GM12874 (cell line): ENCODE measurements around the gene PNMT.

ENCODE experiments used
- TF ChIP-seq, protein P1 (sequence below): IDR thresholded peaks from 2 replicates; pipeline ENCODE4 v1.5.1; 2011; ENCODE audit warnings: low read depth, mild to moderate bottlenecking, control low read depth, low read length, moderate library complexity; ENCODE audit not compliant: insufficient read depth

The PNMT gene

DNA sequence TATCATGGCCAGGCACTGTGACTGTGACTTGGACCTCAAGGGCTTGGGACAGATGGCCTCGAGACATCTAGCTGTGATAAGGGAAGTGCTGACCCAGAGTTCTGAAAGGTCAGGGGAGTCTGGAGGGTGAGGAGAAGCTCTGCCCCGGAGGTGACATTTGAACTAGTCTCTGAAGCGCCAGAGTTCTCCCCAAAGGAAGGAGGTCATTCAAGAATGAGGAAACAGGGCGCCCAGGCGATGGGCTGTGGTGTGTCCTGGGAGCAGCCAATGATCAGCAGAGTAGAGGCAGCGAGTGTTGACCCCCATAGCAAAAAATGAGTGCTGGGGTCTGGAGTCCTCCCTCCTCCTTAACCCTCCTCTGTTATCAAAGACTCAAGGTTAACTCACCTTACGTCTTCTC lies 26.4 kb upstream of the PNMT start:
- TF ChIP-seq, protein P1, sequence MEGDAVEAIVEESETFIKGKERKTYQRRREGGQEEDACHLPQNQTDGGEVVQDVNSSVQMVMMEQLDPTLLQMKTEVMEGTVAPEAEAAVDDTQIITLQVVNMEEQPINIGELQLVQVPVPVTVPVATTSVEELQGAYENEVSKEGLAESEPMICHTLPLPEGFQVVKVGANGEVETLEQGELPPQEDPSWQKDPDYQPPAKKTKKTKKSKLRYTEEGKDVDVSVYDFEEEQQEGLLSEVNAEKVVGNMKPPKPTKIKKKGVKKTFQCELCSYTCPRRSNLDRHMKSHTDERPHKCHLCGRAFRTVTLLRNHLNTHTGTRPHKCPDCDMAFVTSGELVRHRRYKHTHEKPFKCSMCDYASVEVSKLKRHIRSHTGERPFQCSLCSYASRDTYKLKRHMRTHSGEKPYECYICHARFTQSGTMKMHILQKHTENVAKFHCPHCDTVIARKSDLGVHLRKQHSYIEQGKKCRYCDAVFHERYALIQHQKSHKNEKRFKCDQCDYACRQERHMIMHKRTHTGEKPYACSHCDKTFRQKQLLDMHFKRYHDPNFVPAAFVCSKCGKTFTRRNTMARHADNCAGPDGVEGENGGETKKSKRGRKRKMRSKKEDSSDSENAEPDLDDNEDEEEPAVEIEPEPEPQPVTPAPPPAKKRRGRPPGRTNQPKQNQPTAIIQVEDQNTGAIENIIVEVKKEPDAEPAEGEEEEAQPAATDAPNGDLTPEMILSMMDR = no peak

DNA sequence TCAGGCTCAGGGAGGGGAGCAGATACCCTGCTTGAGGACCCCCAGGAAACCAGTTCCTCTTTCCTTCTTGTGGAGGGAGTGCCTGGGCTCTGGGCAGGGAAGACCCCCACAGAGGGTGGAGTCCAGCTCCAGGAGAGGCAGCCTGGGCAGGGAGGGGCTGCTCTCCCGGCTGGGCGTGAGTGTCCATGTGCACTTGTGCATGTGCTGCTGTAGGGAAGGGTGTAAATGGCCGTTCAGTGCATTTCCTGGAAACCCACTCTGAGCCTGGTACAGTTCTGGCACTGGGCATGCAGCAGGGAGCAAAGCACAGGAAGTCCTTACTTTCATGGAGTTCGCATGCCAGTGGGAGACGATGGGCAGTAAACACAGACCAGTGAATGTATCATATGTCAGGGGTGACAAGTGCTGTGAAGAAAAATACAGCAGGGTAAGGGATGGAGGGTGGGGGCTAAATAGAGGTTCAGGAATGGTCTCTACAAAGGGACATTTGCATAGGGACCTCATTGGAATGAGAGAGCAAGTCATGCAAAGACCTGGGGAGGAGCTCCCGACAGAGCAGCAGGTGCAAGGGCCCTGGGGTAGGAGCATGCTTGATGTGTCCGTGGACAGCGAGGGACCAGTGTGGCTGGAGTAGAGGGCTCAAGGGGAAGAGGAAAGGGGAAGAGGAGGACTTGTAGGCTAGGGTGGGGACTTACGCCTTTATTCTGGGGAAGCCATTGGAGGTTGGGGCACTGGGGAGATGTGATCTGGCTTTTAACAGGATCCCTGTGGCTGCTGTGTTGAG lies 25.8 kb upstream of the PNMT start:
- TF ChIP-seq, protein P1 = no peak

GRCh38 chr17:39643271-39643670 lies 25.0 kb upstream of the PNMT start:
- TF ChIP-seq, protein P1 = no peak

GRCh38 chr17:39647256-39647655 lies 21.0 kb upstream of the PNMT start:
- TF ChIP-seq, protein P1 = no peak

- TF ChIP-seq, protein P1 = no peak
Observed at GRCh38 chr17:39648616-39649366, 19.5 kb upstream of the PNMT start.

DNA sequence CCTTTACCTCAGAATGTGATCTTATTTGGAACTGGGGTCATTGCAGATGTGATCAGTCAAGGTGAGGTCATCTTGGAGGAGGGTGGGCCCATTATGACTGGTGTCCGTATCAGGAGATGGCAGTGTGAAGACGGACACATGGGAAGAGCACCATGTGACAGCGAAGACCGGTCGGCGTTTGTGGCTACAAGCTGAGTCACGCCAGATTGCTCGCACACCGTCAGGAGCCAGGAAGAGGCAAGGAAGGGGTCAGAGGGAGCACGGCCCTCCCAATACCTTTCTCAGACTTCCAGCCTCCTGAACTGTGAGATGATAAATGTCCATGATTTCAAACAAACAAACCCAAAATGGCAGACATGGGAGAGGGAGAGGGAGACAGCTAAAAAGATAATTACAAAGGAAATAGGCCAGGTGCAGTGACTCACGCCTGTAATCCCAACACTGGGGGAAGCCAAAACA lies 18.1 kb upstream of the PNMT start:
- TF ChIP-seq, protein P1 = no peak

- TF ChIP-seq, protein P1 = no peak
Observed at GRCh38 chr17:39651923-39652586, 16.2 kb upstream of the PNMT start.
